Lower leg skin (tissue), 4 donors: ENCODE results near the gene CSNK1G2. TPM values are rescaled to one million over a fixed set of nuclear protein-coding genes. Genes with fewer than 3 reads are reported as not detected.

Source experiments
- DNase-seq, 2 donors: peaks; one replicate each; pipeline ENCODE4 v3.0.0-alpha.2; 2019; ENCODE audit warnings: low spot score in 2 of 2
- H3K4me3 ChIP-seq: fragments of 200-600 bp; sonication (generic); 2 replicates; pipeline ENCODE4 v1.5.1; 2017; ENCODE audit warnings: mild to moderate bottlenecking, low read depth; ENCODE audit not compliant: poor library complexity, severe bottlenecking
- POLR2A ChIP-seq, 2 donors: fragments of 450-650 bp; IDR thresholded peaks; one replicate each; pipeline ENCODE4 v1.6.1; 2016 to 2017; ENCODE audit warnings: antibody characterized with exemption in 2 of 2, mild to moderate bottlenecking in 1 of 2, moderate library complexity in 1 of 2
- WGBS, 2 donors: methylation state at CpG; one replicate each; pipeline ENCODE4 v1.1.5; 2018; 5-methylcytosine and 5-hydroxymethylcytosine counted together
- intact Hi-C: fragments of 100-400 bp; cut with DNase I; formaldehyde crosslinking; loops from one replicate; pipeline ENCODE4 v1.15.0; 2023; ENCODE audit warnings: low total_unique reads
- total RNA-seq, 4 donors: library from RNA; depleted of rRNA; stranded (reverse); fragments of >200 nt; gene quantifications; one replicate each; pipeline ENCODE4 v1.1.0, GENCODE V29; 2016
- TF ChIP-seq, protein P1 (sequence below), 3 donors: fragments of 450-650 bp; IDR thresholded peaks; one replicate each; pipeline ENCODE4 v1.5.1; 2016; ENCODE audit warnings: antibody characterized with exemption in 3 of 3, mild to moderate bottlenecking in 3 of 3, moderate library complexity in 2 of 3

CSNK1G2 gene
- total RNA-seq, 4 donors from 2014 or later: 58.8 to 76.9 (median 63.1) TPM

- DNase-seq: no peak
- no peak overlapping the region for H3K4me3 ChIP-seq
- TF ChIP-seq POLR2A (IDR thresholded peaks at IDR 0.05): no peak
- TF ChIP-seq, protein P1, sequence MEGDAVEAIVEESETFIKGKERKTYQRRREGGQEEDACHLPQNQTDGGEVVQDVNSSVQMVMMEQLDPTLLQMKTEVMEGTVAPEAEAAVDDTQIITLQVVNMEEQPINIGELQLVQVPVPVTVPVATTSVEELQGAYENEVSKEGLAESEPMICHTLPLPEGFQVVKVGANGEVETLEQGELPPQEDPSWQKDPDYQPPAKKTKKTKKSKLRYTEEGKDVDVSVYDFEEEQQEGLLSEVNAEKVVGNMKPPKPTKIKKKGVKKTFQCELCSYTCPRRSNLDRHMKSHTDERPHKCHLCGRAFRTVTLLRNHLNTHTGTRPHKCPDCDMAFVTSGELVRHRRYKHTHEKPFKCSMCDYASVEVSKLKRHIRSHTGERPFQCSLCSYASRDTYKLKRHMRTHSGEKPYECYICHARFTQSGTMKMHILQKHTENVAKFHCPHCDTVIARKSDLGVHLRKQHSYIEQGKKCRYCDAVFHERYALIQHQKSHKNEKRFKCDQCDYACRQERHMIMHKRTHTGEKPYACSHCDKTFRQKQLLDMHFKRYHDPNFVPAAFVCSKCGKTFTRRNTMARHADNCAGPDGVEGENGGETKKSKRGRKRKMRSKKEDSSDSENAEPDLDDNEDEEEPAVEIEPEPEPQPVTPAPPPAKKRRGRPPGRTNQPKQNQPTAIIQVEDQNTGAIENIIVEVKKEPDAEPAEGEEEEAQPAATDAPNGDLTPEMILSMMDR (IDR thresholded peaks at IDR 0.05): no peak
- intact Hi-C loops: no loop called here
- 91% methylated on average over 30 to 32 of the region's 32 CpGs for WGBS, 2 donors
Observed at GRCh38 chr19:1953441-1954094, 12.6 kb downstream of the CSNK1G2 start.

- no peak overlapping the region for H3K4me3 ChIP-seq
- TF ChIP-seq POLR2A (IDR thresholded peaks at IDR 0.05): no peak
- TF ChIP-seq, protein P1 (IDR thresholded peaks at IDR 0.05): no peak
- intact Hi-C loops: no loop called here
- WGBS, 2 donors: 86 to 88% methylated on average over 14 to 15 of the region's 15 CpGs
- no peak for DNase-seq
Observed at GRCh38 chr19:1954532-1954933, 13.6 kb downstream of the CSNK1G2 start.

GRCh38 chr19:1955171-1956121 is 14.5 kb downstream of the CSNK1G2 start:
- intact Hi-C loops: no loop called here
- H3K4me3 ChIP-seq: no peak overlapping the region
- 81 to 86% methylated on average over 27 to 32 of the region's 51 CpGs for WGBS, 2 donors
- no peak for DNase-seq
- TF ChIP-seq, protein P1 (IDR thresholded peaks at IDR 0.05): no peak
- no peak for TF ChIP-seq POLR2A (IDR thresholded peaks at IDR 0.05)

DNA sequence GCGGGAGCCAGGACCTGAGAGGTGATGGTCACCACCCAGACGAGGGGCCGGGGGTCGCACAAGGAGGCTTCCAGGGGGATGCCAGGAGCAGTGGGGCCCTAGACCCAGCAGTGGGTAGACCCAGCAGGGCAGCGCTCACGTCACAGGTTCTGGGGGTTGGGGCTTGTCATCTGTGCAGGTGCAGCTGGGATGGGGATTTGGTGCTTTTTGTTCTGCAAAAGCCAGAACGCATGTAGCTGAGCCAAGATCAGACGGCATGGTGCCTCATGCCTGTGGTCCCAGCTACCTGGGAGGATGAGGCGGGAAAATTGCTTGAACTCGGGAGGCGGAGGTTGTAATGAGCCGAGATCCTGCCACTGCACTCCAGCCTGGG is 15.1 kb downstream of the CSNK1G2 start:
- H3K4me3 ChIP-seq: no peak overlapping the region
- no peak for DNase-seq
- intact Hi-C loops: no loop called here
- TF ChIP-seq, protein P1 (IDR thresholded peaks at IDR 0.05): no peak
- no peak for TF ChIP-seq POLR2A (IDR thresholded peaks at IDR 0.05)
- WGBS, 2 donors: 87 to 89% methylated on average over 6 to 12 of the region's 12 CpGs

DNA sequence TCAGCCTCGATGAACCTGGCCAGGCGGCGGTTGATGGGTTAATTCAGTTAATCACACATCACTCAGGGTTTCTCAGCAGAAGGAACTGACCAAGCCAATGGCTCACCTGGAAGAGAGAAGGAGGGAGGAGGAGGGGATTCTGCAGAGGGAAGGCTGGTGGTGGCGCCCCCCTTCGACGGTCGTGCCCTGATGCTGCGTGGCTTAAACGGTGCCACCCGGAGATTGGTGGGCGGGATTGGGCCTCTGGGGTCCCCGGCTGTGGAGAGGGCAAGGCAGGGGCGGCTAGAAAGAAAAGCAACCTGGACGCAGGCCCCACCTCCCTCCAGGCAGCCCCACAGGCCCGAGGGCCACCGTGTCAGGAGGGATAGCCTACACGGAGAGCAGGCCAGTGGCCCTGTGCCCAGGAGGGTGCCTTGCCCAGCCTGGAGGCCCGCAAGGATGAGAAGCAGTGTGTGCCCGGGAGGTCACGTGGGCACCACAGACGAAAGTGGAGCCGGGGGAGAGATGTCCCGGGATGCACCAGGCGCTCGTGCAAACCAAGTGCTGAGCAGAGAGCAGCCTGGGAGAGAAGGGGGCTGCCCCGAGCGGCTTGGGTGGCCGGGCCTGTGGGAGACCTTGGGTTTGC is 16.0 kb downstream of the CSNK1G2 start:
- intact Hi-C loops: no loop called here
- no peak for TF ChIP-seq POLR2A (IDR thresholded peaks at IDR 0.05)
- TF ChIP-seq, protein P1 (IDR thresholded peaks at IDR 0.05): no peak
- 77 to 80% methylated on average over 28 of the region's 28 CpGs for WGBS, 2 donors
- DNase-seq: no peak
- no peak overlapping the region for H3K4me3 ChIP-seq
